ENCODE measurements around the gene CFAP90. TPM values are rescaled to one million over a fixed set of nuclear protein-coding genes. Genes with fewer than 3 reads are reported as not detected.

The CFAP90 gene
- total RNA-seq, 1 experiment from 2014 or later: 0.58 TPM

Other genes with a start within 250 kb of the CFAP90 start
- gene FASTKD3, start 17.9 kb upstream of the CFAP90 start, total RNA-seq (2014; rRNA removed): 9.2 and 16.5 TPM in 2 replicates
- gene MTRR, start 18.0 kb upstream of the CFAP90 start, total RNA-seq (2014; rRNA removed): 64.9 and 68.3 TPM in 2 replicates

Measured in PC-3 (cell line).